GM12892 (cell line): ENCODE measurements around the gene ADTRP.

Source experiments
- DNase-seq: peaks from one replicate; pipeline ENCODE4 v3.0.0; 2011; ENCODE audit not compliant: insufficient read length
- FAIRE-seq: peaks from 2 replicates; lab custom pipeline; 2011; peaks lifted over from hg19 to GRCh38; lab: Jason Lieb, UNC
- POLR2A ChIP-seq: IDR thresholded peaks from 2 replicates; pipeline ENCODE4 v1.6.1; 2011; ENCODE audit warnings: low read depth, low read length, control low read depth
- POLR2AphosphoS5 ChIP-seq: IDR thresholded peaks from 2 replicates; pipeline ENCODE4 v1.6.1; 2011; ENCODE audit warnings: low read depth, low read length, control low read depth
- TAF1 ChIP-seq: IDR thresholded peaks from 2 replicates; pipeline ENCODE4 v1.6.1; 2011; ENCODE audit warnings: low read depth, mild to moderate bottlenecking, control low read depth, low read length, borderline replicate concordance

Gene ADTRP

DNA sequence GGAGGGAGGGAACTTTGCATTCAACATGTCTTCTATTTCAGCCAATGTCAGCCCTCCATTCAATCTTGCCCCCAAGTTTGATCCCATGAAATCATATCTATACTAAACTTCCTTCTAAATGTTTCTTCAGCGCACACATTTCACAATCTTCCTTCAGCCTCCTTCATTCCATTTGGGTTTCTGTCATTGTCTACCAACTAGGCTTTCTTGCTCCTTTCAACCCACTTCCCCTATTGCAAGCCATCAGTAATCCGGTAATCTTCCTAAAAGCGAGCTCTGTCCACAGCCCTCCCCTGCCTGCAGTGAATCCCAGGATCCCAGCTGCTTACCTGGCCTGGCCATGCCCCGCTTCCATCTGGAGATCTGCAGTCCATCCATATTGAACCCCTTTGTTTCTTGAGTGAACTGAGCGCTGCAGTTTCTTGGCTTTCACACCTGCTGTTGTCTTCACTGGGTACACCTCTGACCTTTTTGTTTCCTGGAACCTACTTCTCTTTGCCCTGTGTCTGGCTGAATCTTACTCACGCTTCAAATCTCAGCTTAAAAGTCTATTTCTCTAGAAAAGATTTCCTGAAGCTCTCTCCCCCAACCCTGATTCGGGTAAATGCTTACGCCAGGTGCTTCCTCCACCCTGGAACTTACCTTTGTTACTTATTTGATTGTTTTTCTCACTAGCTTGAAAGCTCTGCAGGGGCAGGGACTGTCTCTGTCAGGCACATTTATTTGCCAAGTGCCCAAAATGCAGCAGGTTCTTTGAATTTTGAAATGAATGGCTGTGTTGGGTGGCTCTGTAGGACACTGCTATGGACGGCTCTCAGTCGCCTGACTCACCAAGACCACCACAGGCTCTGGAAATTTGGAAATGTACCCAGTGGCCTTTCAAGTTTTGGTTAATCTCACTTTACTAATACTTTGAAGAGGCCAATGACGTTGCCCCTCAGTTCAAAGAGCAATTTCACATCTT lies 50.3 kb downstream of the ADTRP start:
- TF ChIP-seq POLR2A (no peak), POLR2AphosphoS5 (no peak), TAF1 (no peak)
- FAIRE-seq (no peak), DNase-seq (no peak)

DNA sequence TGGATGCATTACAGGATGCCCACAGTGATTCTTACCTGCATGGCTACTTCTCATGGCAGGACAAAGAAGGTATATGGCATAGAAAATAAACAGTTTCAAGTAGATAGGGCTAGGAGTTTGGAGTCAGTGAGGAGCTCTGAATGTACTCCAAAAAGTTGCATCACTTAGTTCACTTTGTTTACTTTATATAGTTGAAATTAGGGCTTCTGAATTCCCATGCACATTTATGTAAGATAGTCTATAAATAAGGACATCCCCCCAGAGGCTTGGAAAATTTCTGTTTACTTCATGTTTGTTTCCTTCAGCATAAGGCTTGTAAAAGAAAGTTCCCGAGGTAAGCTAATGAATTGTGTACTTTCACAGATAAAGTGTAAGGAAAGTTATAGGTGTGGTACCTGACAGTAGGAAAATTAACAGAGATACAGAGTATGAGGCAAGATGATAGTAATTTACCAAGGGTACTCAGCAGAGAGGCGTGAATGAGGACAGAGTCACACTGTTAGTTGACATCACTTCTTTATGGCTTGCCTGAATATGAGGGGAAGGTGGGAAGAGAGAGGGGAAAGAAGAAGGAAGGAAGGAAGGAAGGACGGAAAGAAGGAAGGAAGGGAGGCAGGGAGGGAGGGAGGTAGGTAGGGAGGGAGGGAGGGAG lies 51.1 kb downstream of the ADTRP start:
- DNase-seq (no peak), FAIRE-seq (no peak)
- no peak for TF ChIP-seq POLR2AphosphoS5
- TF ChIP-seq TAF1, result no peak
- TF ChIP-seq POLR2A, result no peak

- TF ChIP-seq POLR2A (no peak), TAF1 (no peak), POLR2AphosphoS5 (no peak; the same call in 1 of the 2 replicates)
- DNase-seq, result no peak
- no peak for FAIRE-seq
Measured at GRCh38 chr6:11724286-11724685, 54.3 kb downstream of the ADTRP start.

DNA sequence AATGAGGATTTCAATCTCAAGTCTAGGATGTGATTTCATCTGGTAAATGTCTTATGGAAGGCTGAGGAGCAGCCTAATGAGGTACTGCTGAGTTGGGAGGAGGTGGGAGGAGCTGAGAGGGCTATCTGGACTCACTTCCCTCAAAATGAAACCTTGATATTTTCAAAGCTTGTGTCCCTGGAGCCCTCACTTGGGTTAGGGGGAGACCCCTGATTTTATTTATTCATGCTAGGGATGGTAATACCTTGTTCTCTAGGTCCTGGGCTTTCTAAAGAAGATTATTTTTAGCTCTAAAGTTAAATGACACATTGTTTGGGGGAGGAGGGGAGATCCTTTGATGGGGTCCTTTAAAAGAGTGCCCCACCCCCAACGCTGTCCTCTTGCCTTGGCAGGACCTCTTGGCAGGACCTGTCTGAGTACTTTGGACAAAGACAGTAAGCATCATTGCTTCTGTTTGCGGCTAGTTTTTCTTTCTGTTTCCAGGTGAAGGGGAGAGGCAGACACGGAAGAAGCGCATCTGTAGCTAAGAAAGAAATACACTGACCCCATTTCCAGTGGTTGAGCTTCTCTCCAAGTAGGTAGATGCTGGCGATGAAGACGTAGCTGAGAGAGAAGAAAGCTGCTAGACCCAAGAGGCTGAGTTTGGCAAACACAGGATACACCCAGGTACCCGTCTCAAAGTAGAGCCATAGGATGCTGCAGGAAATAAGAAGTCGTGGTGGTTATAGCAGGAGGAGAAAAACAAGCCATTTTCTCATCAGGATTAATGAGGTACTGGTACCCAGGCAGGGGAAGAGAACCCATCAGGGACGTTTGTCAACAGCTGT lies 55.6 kb downstream of the ADTRP start:
- FAIRE-seq (peak; percentile 56), DNase-seq (no peak)
- TF ChIP-seq POLR2A (peak; percentile 16; the same call in 1 of the 2 replicates), TAF1 (no peak), POLR2AphosphoS5 (no peak)

- DNase-seq (no peak), FAIRE-seq (no peak)
- TF ChIP-seq TAF1 (no peak), POLR2A (no peak), POLR2AphosphoS5 (no peak)
Measured at GRCh38 chr6:11722220-11722619, 56.4 kb downstream of the ADTRP start.

GRCh38 chr6:11718463-11718862 lies 60.1 kb downstream of the ADTRP start:
- no peak for FAIRE-seq
- TF ChIP-seq POLR2AphosphoS5, result no peak
- TF ChIP-seq POLR2A, result no peak
- TF ChIP-seq TAF1, result no peak
- no peak for DNase-seq

DNA sequence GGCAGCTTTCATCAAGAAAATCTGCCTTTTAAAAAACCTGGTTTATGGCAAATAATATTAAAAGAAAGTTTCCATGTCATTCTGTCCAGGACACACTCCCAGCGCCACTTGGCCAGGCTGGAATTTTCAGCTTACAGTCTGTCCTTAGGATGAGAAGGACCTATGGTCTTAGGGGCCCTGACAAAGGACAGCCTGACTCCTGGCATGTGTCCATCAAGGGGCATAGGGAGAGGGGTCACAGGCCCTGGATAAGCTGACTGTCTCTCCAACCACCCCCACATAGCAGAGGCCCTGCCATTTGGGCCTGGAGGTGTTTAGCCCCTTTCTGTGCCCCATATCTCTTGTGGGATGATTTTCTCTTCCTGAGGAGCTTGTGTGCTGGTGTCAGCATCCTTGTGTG lies 60.6 kb downstream of the ADTRP start:
- TF ChIP-seq TAF1 (no peak), POLR2A (no peak), POLR2AphosphoS5 (no peak)
- DNase-seq (no peak), FAIRE-seq (no peak)

DNA sequence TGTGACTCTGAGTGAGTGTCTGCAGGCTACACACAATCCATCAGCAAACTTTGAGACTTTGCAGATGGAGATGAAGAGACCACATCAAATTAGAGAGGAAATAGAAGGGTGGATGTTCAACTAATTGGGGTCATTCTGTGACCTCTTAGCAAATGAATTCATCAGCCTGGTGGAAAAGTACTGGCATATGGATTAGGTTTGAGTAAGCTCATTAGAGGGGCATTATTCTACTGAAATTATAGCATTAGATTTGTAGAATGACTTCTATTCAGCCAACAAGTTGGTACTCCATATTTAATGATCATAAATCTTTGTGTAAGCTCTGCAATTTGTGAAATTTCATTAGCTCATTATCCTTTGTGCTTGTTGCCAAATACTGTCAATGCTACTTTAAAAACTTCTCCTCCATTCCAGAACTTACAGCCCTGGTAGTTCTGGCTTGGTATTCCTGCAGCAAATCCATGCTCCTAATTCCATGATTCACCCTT lies 63.8 kb downstream of the ADTRP start:
- DNase-seq (no peak), FAIRE-seq (peak; percentile 74)
- no peak for TF ChIP-seq TAF1

GRCh38 chr6:11714116-11714797 lies 64.3 kb downstream of the ADTRP start:
- DNase-seq (no peak), FAIRE-seq (peak; percentile 74)
- TF ChIP-seq TAF1 (no peak), POLR2AphosphoS5 (no peak), POLR2A (no peak)

DNA sequence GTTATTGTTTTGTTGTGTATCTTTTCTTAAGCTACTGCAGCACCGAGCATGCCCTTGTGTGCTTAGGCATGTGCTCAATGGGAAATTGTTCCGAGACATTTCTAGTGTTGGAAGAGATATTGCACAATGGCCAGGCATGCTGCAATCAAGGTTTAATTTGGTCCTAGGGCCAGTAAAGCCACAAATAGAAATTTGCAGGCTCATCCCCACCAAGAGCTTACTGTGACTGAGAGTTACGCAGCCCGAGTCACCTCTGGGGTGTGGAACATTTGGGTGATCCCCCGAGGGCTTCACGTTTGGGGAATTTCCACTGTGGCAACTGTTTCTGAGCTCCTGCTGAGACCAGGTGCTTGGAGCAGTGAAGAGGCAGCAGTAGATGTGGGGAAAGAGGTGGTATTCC lies 65.8 kb downstream of the ADTRP start:
- FAIRE-seq, result peak; percentile 95
- TF ChIP-seq POLR2A (no peak), TAF1 (no peak), POLR2AphosphoS5 (no peak)
- DNase-seq, result no peak

GRCh38 chr6:11711984-11712711 lies 66.5 kb downstream of the ADTRP start:
- no peak for FAIRE-seq
- DNase-seq, result no peak
- TF ChIP-seq TAF1, result no peak
- no peak; the same call in none of the 2 replicates for TF ChIP-seq POLR2A
- TF ChIP-seq POLR2AphosphoS5, result no peak; the same call in 1 of the 2 replicates
